H9 (cell line): ENCODE results near the gene TNS2. TPM values are rescaled to one million over a fixed set of nuclear protein-coding genes. Genes with fewer than 3 reads are reported as not detected.

Experiments used
- DNase-seq: peaks from one replicate; pipeline ENCODE4 v3.0.0-alpha.2; 2017
- H2AFZ ChIP-seq: one replicate; pipeline ENCODE4 v1.6.1; 2013; ENCODE audit warnings: mild to moderate bottlenecking, low read length, control low read depth, moderate library complexity
- H2AK5ac ChIP-seq: 2 replicates; pipeline ENCODE4 v1.6.1; 2013; ENCODE audit warnings: low read length, control low read depth, mixed read lengths; ENCODE audit not compliant: insufficient read length
- H2BK120ac ChIP-seq: one replicate; pipeline ENCODE4 v1.6.1; 2013; ENCODE audit warnings: low read depth, mild to moderate bottlenecking, low read length, control low read depth, inconsistent platforms; ENCODE audit not compliant: poor library complexity, severe bottlenecking
- H2BK12ac ChIP-seq: 2 replicates; pipeline ENCODE4 v1.6.1; 2013; ENCODE audit warnings: low read length, control low read depth, mixed read lengths, low read depth; ENCODE audit not compliant: insufficient read length
- H2BK15ac ChIP-seq: 2 replicates; pipeline ENCODE4 v1.6.1; 2013; ENCODE audit warnings: low read depth, low read length, control low read depth
- H2BK20ac ChIP-seq: one replicate; pipeline ENCODE4 v1.6.1; 2013; ENCODE audit warnings: low read depth, mild to moderate bottlenecking, low read length, control low read depth, inconsistent platforms; ENCODE audit not compliant: poor library complexity, severe bottlenecking
- H2BK5ac ChIP-seq: 2 replicates; pipeline ENCODE4 v1.6.1; 2013; ENCODE audit warnings: low read length, control low read depth, mixed read lengths; ENCODE audit not compliant: insufficient read length
- H3K14ac ChIP-seq: 2 replicates; pipeline ENCODE4 v1.6.1; 2013; ENCODE audit warnings: low read length, control low read depth; ENCODE audit not compliant: insufficient read depth
- H3K18ac ChIP-seq: 2 replicates; pipeline ENCODE4 v1.6.1; 2013; ENCODE audit warnings: low read depth, mild to moderate bottlenecking, mixed read lengths, low read length, control low read depth; ENCODE audit not compliant: insufficient read length
- H3K23ac ChIP-seq: 2 replicates; pipeline ENCODE4 v1.6.1; 2013; ENCODE audit warnings: low read length, control low read depth, mixed read lengths, low read depth; ENCODE audit not compliant: insufficient read length
- H3K23me2 ChIP-seq: 2 replicates; pipeline ENCODE4 v1.6.1; 2013; ENCODE audit warnings: low read depth, mild to moderate bottlenecking, mixed read lengths, low read length, control low read depth; ENCODE audit not compliant: insufficient read length, poor library complexity, severe bottlenecking
- H3K27ac ChIP-seq: 2 replicates; pipeline ENCODE4 v1.5.1; 2013; ENCODE audit warnings: low read length, control low read depth, mixed read lengths, low read depth; ENCODE audit not compliant: insufficient read length
- H3K27me3 ChIP-seq: 2 replicates; pipeline ENCODE4 v1.6.1; 2013; ENCODE audit warnings: low read length, control low read depth, inconsistent platforms; ENCODE audit not compliant: insufficient read depth
- H3K4ac ChIP-seq: 2 replicates; pipeline ENCODE4 v1.6.1; 2013; ENCODE audit warnings: low read depth, mild to moderate bottlenecking, control low read depth, inconsistent platforms, low read length, moderate library complexity
- H3K4me1 ChIP-seq: 2 replicates; pipeline ENCODE4 v1.6.1; 2013; ENCODE audit warnings: low read length, control low read depth, inconsistent platforms; ENCODE audit not compliant: insufficient read depth
- H3K4me2 ChIP-seq: 2 replicates; pipeline ENCODE4 v1.6.1; 2013; ENCODE audit warnings: low read length, control low read depth, mixed read lengths; ENCODE audit not compliant: insufficient read length, insufficient read depth
- H3K56ac ChIP-seq: 2 replicates; pipeline ENCODE4 v1.6.1; 2013; ENCODE audit warnings: low read depth, mild to moderate bottlenecking, mixed read lengths, low read length, control low read depth; ENCODE audit not compliant: insufficient read length
- H3K79me1 ChIP-seq: 2 replicates; pipeline ENCODE4 v1.6.1; 2013; ENCODE audit warnings: low read depth, mild to moderate bottlenecking, moderate library complexity, low read length, control low read depth, inconsistent platforms; ENCODE audit not compliant: insufficient read depth, poor library complexity, severe bottlenecking
- H3K79me2 ChIP-seq: 2 replicates; pipeline ENCODE4 v1.6.1; 2013; ENCODE audit warnings: low read length, control low read depth, inconsistent platforms; ENCODE audit not compliant: insufficient read depth
- H3K9ac ChIP-seq: 2 replicates; pipeline ENCODE4 v1.6.1; 2013; ENCODE audit warnings: low read length, control low read depth, mixed read lengths; ENCODE audit not compliant: insufficient read length; ENCODE audit errors: extremely low read depth
- H3K9me3 ChIP-seq: one replicate; pipeline ENCODE4 v1.6.1; 2013; ENCODE audit warnings: low read depth, low read length, inconsistent platforms; ENCODE audit not compliant: control insufficient read depth
- H3T11ph ChIP-seq: one replicate; pipeline ENCODE4 v1.6.1; 2013; ENCODE audit warnings: mild to moderate bottlenecking, low read length, control low read depth, inconsistent platforms
- H4K20me1 ChIP-seq: one replicate; pipeline ENCODE4 v1.6.1; 2013; ENCODE audit not compliant: control insufficient read depth, insufficient read length, insufficient read depth
- H4K5ac ChIP-seq: 2 replicates; pipeline ENCODE4 v1.6.1; 2013; ENCODE audit warnings: low read depth, mild to moderate bottlenecking, mixed read lengths, low read length, control low read depth; ENCODE audit not compliant: insufficient read length
- H4K8ac ChIP-seq: replicated peaks from 2 replicates; pipeline ENCODE4 v1.6.1; 2013; ENCODE audit warnings: low read length, control low read depth, mixed read lengths, low read depth; ENCODE audit not compliant: insufficient read length
- H4K91ac ChIP-seq: 2 replicates; pipeline ENCODE4 v1.6.1; 2013; ENCODE audit warnings: low read depth, mild to moderate bottlenecking, moderate library complexity, mixed read lengths, low read length, control low read depth; ENCODE audit not compliant: insufficient read length
- H3K27ac Mint-ChIP-seq, 3 experiments: 2 replicates in 2 of 3; 3 replicates in 1 of 3; pipeline ENCODE4 v1.8.0; 2020 to 2021; ENCODE audit warnings: mixed read lengths in 3 of 3, mild to moderate bottlenecking in 1 of 3, moderate library complexity in 1 of 3
- H3K27me3 Mint-ChIP-seq: 2 replicates; pipeline ENCODE4 v1.8.0; 2021; ENCODE audit warnings: low read depth, mild to moderate bottlenecking, moderate library complexity, mixed read lengths
- H3K36me3 Mint-ChIP-seq, 3 experiments: 2 replicates in 2 of 3; 3 replicates in 1 of 3; pipeline ENCODE4 v1.8.0; 2020 to 2021; ENCODE audit warnings: low read depth in 3 of 3, mixed read lengths in 3 of 3; ENCODE audit not compliant: insufficient read depth in 1 of 3
- H3K4me1 Mint-ChIP-seq, 2 experiments: 2 replicates each; pipeline ENCODE4 v1.8.0; 2020; ENCODE audit warnings: mixed read lengths in 2 of 2
- H3K4me3 Mint-ChIP-seq, 2 experiments: 2 replicates in 1 of 2; 3 replicates in 1 of 2; pipeline ENCODE4 v1.8.0; 2020 to 2021; ENCODE audit warnings: mild to moderate bottlenecking in 2 of 2, mixed read lengths in 2 of 2, moderate library complexity in 1 of 2
- H3K9me3 Mint-ChIP-seq, 2 experiments: 2 replicates in 1 of 2; 3 replicates in 1 of 2; pipeline ENCODE4 v1.8.0; 2020; ENCODE audit warnings: mild to moderate bottlenecking in 2 of 2, mixed read lengths in 2 of 2, moderate library complexity in 1 of 2
- WGBS: extraction: QIAGEN DNeasy Blood & Tissue Kit; methylation state at CpG from one replicate; pipeline ENCODE4 v1.1.7; 2013; ENCODE audit warnings: missing lambda C conversion rate, low lambda C conversion rate, mixed read lengths; ENCODE audit not compliant: insufficient read length; ENCODE audit errors: extremely low coverage; 5-methylcytosine and 5-hydroxymethylcytosine counted together
- total RNA-seq: library from RNA; stranded (reverse); gene quantifications from 2 replicates; pipeline ENCODE4 v1.2.1, GENCODE V29; 2021
- TF ChIP-seq, protein P1 (sequence below): fragments of 200-600 bp; sonication (generic); conservative IDR thresholded peaks from 3 replicates; pipeline ENCODE4 v1.8.0; 2021; ENCODE audit warnings: antibody characterized with exemption, mild to moderate bottlenecking

The TNS2 gene
- total RNA-seq, 1 experiment from 2014 or later, result 4.5 TPM

DNA sequence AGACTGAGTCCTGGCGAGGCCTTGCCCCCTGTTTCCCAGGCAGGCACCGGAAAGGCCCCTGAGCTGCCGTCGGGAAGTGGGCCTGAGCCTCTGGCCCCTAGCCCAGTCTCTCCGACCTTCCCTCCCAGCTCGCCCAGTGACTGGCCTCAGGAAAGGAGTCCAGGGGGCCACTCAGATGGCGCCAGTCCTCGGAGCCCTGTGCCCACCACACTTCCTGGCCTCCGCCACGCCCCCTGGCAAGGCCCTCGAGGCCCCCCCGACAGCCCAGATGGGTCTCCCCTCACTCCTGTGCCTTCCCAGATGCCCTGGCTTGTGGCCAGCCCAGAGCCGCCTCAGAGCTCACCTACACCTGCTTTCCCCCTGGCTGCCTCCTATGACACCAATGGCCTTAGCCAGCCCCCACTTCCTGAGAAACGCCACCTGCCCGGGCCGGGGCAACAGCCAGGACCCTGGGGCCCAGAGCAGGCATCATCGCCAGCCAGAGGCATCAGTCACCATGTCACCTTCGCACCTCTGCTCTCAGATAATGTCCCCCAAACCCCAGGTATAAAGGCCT is 10.9 kb downstream of the TNS2 start:
- no peak overlapping the region for H3K4me3 Mint-ChIP-seq
- H2BK120ac ChIP-seq, result no peak overlapping the region
- H3K9ac ChIP-seq, result no peak overlapping the region

More for the DNA sequence above, 10.9 kb downstream of the TNS2 start:
- Mint-ChIP-seq H3K27me3 (peaks cover 47% of the 10 kb centered on the region), H3K36me3 (peaks cover under 1 to 8% (median 2%) of the 10 kb centered on the region in 3 experiments; a peak in 4 of 7 replicates), H3K4me1 (peaks cover 6 to 8% of the 10 kb centered on the region in 2 experiments), H3K9me3 (no peaks in the 10 kb centered on the region), H3K27ac (no peak overlapping the region)
- H3K27ac ChIP-seq, result no peak overlapping the region
- H3K79me2 ChIP-seq, result no peaks in the 10 kb centered on the region
- H3K4ac ChIP-seq, result no peak overlapping the region
- no peaks in the 10 kb centered on the region for H4K20me1 ChIP-seq
- no peaks in the 10 kb centered on the region for H3K9me3 ChIP-seq
- no peak for DNase-seq
- no peak overlapping the region for H3K56ac ChIP-seq
- H3K14ac ChIP-seq, result no peak overlapping the region; the same call in 1 of the 2 replicates
- TF ChIP-seq, protein P1, sequence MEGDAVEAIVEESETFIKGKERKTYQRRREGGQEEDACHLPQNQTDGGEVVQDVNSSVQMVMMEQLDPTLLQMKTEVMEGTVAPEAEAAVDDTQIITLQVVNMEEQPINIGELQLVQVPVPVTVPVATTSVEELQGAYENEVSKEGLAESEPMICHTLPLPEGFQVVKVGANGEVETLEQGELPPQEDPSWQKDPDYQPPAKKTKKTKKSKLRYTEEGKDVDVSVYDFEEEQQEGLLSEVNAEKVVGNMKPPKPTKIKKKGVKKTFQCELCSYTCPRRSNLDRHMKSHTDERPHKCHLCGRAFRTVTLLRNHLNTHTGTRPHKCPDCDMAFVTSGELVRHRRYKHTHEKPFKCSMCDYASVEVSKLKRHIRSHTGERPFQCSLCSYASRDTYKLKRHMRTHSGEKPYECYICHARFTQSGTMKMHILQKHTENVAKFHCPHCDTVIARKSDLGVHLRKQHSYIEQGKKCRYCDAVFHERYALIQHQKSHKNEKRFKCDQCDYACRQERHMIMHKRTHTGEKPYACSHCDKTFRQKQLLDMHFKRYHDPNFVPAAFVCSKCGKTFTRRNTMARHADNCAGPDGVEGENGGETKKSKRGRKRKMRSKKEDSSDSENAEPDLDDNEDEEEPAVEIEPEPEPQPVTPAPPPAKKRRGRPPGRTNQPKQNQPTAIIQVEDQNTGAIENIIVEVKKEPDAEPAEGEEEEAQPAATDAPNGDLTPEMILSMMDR, result no peak
- H2BK15ac ChIP-seq, result no peak overlapping the region
- H2AK5ac ChIP-seq, result no peak overlapping the region
- WGBS, result no CpG with 5 or more reads among the region's 18 CpGs
- H2BK5ac ChIP-seq, result no peak overlapping the region
- H4K91ac ChIP-seq, result no peak overlapping the region
- H2AFZ ChIP-seq, result no peak overlapping the region
- H3K27me3 ChIP-seq, result peaks cover 2% of the 10 kb centered on the region; the same call in 1 of the 2 replicates
- no peak overlapping the region for H4K8ac ChIP-seq
- H2BK12ac ChIP-seq, result no peak overlapping the region
- H3K23ac ChIP-seq, result no peak overlapping the region
- no peaks in the 10 kb centered on the region for H3K4me1 ChIP-seq
- H4K5ac ChIP-seq, result no peak overlapping the region
- no peak overlapping the region for H2BK20ac ChIP-seq
- H3K18ac ChIP-seq, result no peak overlapping the region
- no peaks in the 10 kb centered on the region for H3K23me2 ChIP-seq
- no peaks in the 10 kb centered on the region for H3K79me1 ChIP-seq
- no peak overlapping the region for H3K4me2 ChIP-seq
- H3T11ph ChIP-seq, result no peak overlapping the region
